NCI-H82 treated with DMSO at 0.1 percent for 48 hours (cell line): ENCODE results near the gene ST8SIA5.
A peak's percentile ranks its signal among the peaks of the same experiment; 100 is the strongest.

ENCODE experiments used
- DNase-seq: peaks from one replicate; lab custom pipeline; 2025; ENCODE audit not compliant: unreplicated experiment; lab: John Stamatoyannopoulos, UW

The ST8SIA5 gene

DNA sequence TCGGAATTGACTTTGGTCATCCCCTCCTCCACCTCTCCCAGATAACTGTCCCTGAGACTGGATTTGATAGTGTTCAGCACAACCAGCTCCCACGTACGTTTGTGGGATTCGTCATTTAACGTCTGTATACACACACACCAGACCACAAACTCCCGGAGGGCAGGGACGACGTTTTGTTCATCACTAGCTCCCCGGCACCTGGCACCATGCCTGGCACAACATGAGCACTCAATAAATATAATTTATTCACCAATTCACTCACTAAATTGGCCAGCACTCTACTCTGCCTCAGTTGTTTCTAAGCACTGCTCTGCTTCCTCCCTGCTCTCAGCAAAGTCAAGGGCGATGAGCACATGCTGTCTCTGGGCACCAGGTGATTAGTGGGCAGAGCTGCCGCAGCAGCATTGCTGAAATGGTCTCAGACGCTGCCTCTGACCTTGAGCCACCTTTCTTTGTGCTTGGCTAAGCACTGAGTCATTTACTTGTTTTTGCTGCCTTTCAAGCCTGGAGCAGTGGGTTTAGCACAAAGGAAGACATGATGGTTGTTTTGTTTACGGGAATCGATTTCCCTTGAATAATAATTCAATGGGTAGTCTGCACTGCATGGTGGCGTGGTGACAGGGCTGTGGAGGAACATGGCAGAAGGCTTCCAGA is 80.5 kb downstream of the ST8SIA5 start:
- no peak for DNase-seq

- DNase-seq = no peak
These were observed 81.7 kb downstream of the ST8SIA5 start for GRCh38 chr18:46675112-46675511.

GRCh38 chr18:46672062-46672970 is 84.5 kb downstream of the ST8SIA5 start:
- DNase-seq = no peak

DNA sequence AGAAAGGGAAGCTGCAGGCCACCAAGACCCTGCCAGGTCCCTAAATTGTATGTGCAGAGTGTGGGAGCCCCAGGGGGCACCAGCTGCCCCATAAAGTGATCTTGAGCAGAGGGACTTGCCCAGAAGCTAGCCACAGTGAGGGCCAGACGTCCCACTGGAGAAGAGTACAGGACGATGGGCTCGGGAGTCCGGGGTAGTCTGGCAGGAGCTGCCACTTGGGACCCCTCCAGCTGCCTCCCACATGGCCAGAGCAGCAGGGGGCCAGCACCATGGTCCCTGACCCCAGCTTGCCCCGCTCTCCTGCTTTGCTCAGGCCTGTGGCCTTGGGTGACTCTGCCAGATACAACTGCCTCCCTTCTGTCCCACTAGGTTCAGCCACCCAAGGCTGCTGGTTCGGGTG is 88.2 kb downstream of the ST8SIA5 start:
- DNase-seq = no peak

DNA sequence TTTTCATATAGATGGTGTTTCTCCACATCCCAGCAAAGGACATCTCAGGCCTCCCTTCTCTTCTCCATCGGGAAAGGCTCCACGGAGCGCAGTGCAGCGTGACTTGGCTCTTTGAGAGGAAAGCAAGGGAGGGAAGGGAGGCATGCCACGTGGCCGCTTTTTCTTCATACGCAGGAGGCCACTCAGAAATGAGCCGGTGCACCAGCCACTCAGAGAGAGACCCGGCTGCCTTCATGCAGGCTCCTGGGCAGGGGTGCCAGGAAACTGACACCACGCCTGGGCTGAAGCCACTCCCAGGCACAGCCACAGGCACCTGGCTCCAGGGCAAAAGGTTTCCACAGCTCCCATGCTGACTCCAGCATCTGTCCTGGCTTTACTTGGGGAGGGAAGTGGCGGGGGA is 88.7 kb downstream of the ST8SIA5 start:
- no peak for DNase-seq

GRCh38 chr18:46663539-46663938 is 93.3 kb downstream of the ST8SIA5 start:
- DNase-seq = no peak

GRCh38 chr18:46660957-46661749 is 95.7 kb downstream of the ST8SIA5 start:
- DNase-seq = peak; percentile 12

- DNase-seq = no peak
These were observed 97.4 kb downstream of the ST8SIA5 start for GRCh38 chr18:46659484-46659883.

DNA sequence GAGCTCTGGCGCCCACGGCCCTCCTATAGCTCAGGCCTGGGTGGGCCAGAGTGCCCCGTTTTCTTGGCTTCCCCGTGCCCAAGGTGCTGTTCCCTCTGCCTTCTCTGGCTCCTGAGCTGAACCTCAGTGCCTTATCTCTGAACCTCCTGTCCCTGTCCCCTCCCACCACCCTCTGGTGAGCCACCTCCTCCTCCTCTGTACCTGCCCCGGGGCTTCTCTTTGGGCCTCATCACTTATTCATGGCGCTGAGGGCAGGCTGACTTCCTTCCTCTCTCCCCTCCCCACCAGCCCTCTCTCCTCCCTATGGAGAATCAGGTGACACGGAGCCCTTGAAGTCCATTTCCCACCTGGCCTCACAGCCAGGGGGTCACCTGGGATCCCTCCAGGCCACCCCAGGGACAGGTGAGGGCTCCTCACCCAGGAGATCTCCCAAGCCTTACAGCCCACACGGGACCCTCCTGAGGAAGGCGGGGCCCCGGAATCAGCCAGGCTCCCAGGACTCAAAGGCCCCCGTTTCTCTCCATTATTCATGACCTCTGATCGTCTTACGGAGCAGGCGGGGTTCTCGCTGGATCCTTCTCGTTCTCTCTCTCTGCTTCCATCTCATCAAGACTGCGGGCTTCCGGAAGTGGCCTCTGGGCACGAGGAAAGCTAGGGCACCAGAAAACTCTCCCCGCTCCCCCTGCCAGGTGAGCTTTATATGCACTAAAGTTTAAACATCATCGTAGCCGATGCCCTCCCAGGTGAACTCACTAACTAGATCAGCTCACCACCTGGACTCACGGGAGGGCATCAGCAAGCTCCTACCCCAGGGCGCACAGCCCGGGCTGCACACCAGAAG is 99.5 kb downstream of the ST8SIA5 start, which contains the start of gene LOXHD1:
LOXHD1 (minus strand) TSS at position 106 of the 841 bp plus-strand sequence. CDS start 187 bp downstream, outside the sequence.
- DNase-seq = no peak

GRCh38 chr18:46656326-46657114 is 100.3 kb downstream of the ST8SIA5 start:
- DNase-seq = no peak

DNA sequence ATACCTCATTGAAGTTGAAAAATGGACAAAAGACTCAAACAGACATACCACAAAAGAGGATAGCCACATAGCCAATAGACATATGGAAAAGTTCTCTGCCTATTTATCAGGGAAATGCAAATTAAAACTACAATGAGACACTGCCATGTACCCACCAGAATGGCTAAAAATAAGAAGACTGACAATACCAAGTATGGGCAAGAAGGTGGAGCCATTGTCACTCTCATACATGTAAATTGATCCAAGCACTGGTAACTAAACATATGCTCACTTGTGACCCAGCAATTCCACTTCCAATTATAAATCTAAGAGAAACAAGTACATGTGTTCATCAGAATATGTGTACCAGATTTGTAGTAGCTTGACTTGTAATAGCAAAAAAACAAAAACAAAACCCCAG is 104.5 kb downstream of the ST8SIA5 start:
- no peak for DNase-seq

DNA sequence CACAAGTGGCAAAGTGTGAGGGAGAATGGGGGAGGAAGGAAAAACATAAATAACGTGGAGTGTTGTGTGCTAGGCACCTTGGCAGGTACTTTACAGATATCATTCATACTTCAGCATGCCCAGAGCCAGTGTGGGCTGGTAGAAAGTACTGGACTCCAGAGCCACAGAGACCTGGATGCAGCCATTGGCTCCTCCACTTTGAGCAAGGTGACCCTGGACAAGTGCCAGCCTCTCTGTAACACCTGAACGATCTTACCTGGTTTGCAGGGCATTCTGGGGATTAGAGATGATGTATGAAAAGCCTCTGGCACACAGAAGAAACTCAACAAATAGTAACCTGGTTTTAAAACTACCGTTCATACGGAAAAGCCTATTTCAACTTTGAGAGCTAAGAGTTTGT is 106.2 kb downstream of the ST8SIA5 start:
- no peak for DNase-seq

- no peak for DNase-seq
These were observed 107.6 kb downstream of the ST8SIA5 start for GRCh38 chr18:46649071-46649862.

DNA sequence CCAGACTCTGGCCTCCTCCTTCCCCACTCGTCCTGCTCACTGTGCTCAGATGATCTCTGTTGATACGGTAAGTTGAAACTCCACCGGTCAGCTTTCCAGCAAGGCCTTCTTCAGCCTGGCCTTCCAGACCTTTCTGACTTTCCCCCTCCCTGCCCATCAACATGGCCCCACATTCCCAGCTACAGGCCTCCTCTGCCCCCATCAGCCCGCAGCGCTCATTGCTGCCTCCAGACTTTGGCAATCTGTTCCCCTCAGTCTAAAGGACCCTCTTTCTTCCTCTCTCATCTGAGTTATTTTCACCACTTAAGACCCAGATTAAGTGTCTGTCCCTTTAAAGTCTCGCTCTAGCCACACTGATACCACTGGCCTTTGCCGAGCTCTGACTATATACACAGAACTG is 110.4 kb downstream of the ST8SIA5 start:
- no peak for DNase-seq

GRCh38 chr18:46642561-46642960 is 114.3 kb downstream of the ST8SIA5 start:
- no peak for DNase-seq

DNA sequence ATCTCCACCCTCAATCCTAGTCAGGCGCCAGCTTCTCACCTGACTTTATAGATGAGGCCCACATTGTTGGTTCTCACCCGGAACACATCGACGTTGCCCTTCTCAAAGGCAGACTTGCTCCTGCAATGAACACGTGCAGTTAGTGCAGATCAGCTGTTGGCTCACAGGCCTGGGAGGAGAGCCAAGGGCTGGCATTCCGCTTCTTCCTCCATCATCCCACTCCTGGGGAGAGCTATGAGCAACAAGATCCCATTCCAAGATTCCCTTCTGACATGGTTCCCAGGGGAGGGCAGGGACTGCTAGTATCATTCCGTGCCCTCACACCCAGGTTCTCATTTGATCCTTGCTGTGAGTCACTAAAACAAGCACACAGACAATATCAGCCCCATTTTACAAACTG is 114.9 kb downstream of the ST8SIA5 start:
- DNase-seq = no peak

- no peak for DNase-seq
These were observed 117.5 kb downstream of the ST8SIA5 start for GRCh38 chr18:46639386-46639785.

- DNase-seq = no peak
These were observed 120.7 kb downstream of the ST8SIA5 start for GRCh38 chr18:46636040-46636630.
